ENCODE measurements around the gene MEIS2.

Gene MEIS2

GRCh38 chr15:36874930-36875329 is 225.4 kb downstream of the MEIS2 start:
- TF ChIP-seq CTCF (IDR thresholded peaks at IDR 0.05; ENCODE audit: low read depth, low read length), result no peak
- DNase-seq (ENCODE audit: extremely low read depth, low read depth), result no peak

GRCh38 chr15:36867436-36867835 is 232.9 kb downstream of the MEIS2 start:
- DNase-seq (ENCODE audit: extremely low read depth, low read depth), result no peak
- no peak for TF ChIP-seq CTCF (IDR thresholded peaks at IDR 0.05; ENCODE audit: low read depth, low read length)

GRCh38 chr15:36866896-36867295 is 233.5 kb downstream of the MEIS2 start:
- TF ChIP-seq CTCF (IDR thresholded peaks at IDR 0.05; ENCODE audit: low read depth, low read length), result no peak
- DNase-seq (ENCODE audit: extremely low read depth, low read depth), result no peak

GRCh38 chr15:36863570-36863969 is 236.8 kb downstream of the MEIS2 start:
- DNase-seq (ENCODE audit: extremely low read depth, low read depth), result no peak
- TF ChIP-seq CTCF (IDR thresholded peaks at IDR 0.05; ENCODE audit: low read depth, low read length), result no peak

GRCh38 chr15:36860792-36861191 is 239.6 kb downstream of the MEIS2 start:
- no peak for DNase-seq (ENCODE audit: extremely low read depth, low read depth)
- TF ChIP-seq CTCF (IDR thresholded peaks at IDR 0.05; ENCODE audit: low read depth, low read length), result no peak

GRCh38 chr15:36858423-36858822 is 241.9 kb downstream of the MEIS2 start:
- no peak for TF ChIP-seq CTCF (IDR thresholded peaks at IDR 0.05; ENCODE audit: low read depth, low read length)
- DNase-seq (ENCODE audit: extremely low read depth, low read depth), result no peak

- no peak for DNase-seq (ENCODE audit: extremely low read depth, low read depth)
- TF ChIP-seq CTCF (IDR thresholded peaks at IDR 0.05; ENCODE audit: low read depth, low read length), result no peak
Observed at GRCh38 chr15:36856339-36856973, 243.9 kb downstream of the MEIS2 start.
